WTC11 (cell line): ENCODE data around the gene LARP4B. TPM values are rescaled to one million over a fixed set of nuclear protein-coding genes. Genes with fewer than 3 reads are reported as not detected.

Source experiments
- ATAC-seq: fragments of 200-7000 bp; cut with Tn5 transposase; 2 replicates; pipeline ENCODE4 v1.10.0; 2021; ENCODE audit warnings: mild to moderate bottlenecking, moderate library complexity
- CTCF ChIA-PET: fragments of 300-600 bp; sonication (Branson Sonifier 250); formaldehyde crosslinking; loops from one replicate; lab custom pipeline; 2021; ENCODE audit warnings: antibody characterized with exemption; lab: Charles Lee
- POLR2A ChIA-PET: fragments of 350-600 bp; sonication (Branson Sonifier 250); formaldehyde crosslinking; loops from one replicate; lab custom pipeline; 2021; ENCODE audit warnings: antibody characterized with exemption; lab: Charles Lee
- DNase-seq: peaks from one replicate; pipeline ENCODE4 v3.0.0; 2021; ENCODE audit warnings: low spot score
- H3K27ac Mint-ChIP-seq: 2 replicates; pipeline ENCODE4 v1.8.0; 2021; ENCODE audit warnings: mixed read lengths
- H3K27me3 Mint-ChIP-seq: 2 replicates; pipeline ENCODE4 v1.8.0; 2021; ENCODE audit warnings: low read depth, mild to moderate bottlenecking, moderate library complexity, mixed read lengths
- H3K36me3 Mint-ChIP-seq: 2 replicates; pipeline ENCODE4 v1.8.0; 2021; ENCODE audit warnings: mixed read lengths
- H3K4me1 Mint-ChIP-seq: 2 replicates; pipeline ENCODE4 v1.8.0; 2022; ENCODE audit warnings: mixed read lengths
- H3K4me3 Mint-ChIP-seq: 2 replicates; pipeline ENCODE4 v1.8.0; 2021; ENCODE audit warnings: mild to moderate bottlenecking, moderate library complexity, mixed read lengths
- H3K9me3 Mint-ChIP-seq: 2 replicates; pipeline ENCODE4 v1.8.0; 2021; ENCODE audit warnings: mixed read lengths
- GABPB1 ChIP-seq: sonication (generic); formaldehyde crosslinking; IDR thresholded peaks from 2 replicates; pipeline ENCODE4 v1.8.1; 2023; ENCODE audit warnings: mild to moderate bottlenecking, missing genetic modification reagents
- GTF2I ChIP-seq: fragments of 250-450 bp; sonication (Bioruptor Pico); conservative IDR thresholded peaks from 2 replicates; pipeline ENCODE4 v1.4.0; 2021; ENCODE audit warnings: mild to moderate bottlenecking
- IRF2 ChIP-seq: sonication (generic); formaldehyde crosslinking; IDR thresholded peaks from 2 replicates; pipeline ENCODE4 v1.8.0; 2022; ENCODE audit warnings: low read depth, missing genetic modification reagents, borderline replicate concordance
- JAZF1 ChIP-seq: fragments of 250-450 bp; sonication (Bioruptor Pico); IDR thresholded peaks from 2 replicates; pipeline ENCODE4 v1.9.0; 2021; ENCODE audit warnings: moderate library complexity, mild to moderate bottlenecking, inconsistent platforms
- KAT7 ChIP-seq: sonication (generic); formaldehyde crosslinking; IDR thresholded peaks from 2 replicates; pipeline ENCODE4 v1.8.1; 2023; ENCODE audit warnings: missing genetic modification reagents, mild to moderate bottlenecking, borderline replicate concordance
- NR1H2 ChIP-seq: sonication (generic); formaldehyde crosslinking; IDR thresholded peaks from 2 replicates; pipeline ENCODE4 v1.9.0; 2021; ENCODE audit warnings: mild to moderate bottlenecking, moderate library complexity, missing genetic modification reagents
- SMAD3 ChIP-seq: sonication (generic); formaldehyde crosslinking; IDR thresholded peaks from 2 replicates; pipeline ENCODE4 v1.8.0; 2022; ENCODE audit warnings: missing genetic modification reagents, mild to moderate bottlenecking, borderline replicate concordance
- TCF7 ChIP-seq: sonication (generic); formaldehyde crosslinking; IDR thresholded peaks from 2 replicates; pipeline ENCODE4 v1.8.0; 2022; ENCODE audit warnings: mild to moderate bottlenecking, low read depth, missing genetic modification reagents, moderate library complexity
- ZNF138 ChIP-seq: sonication (generic); formaldehyde crosslinking; conservative IDR thresholded peaks from 2 replicates; pipeline ENCODE4 v1.8.1; 2022; ENCODE audit warnings: mild to moderate bottlenecking, moderate library complexity, missing genetic modification reagents
- ZNF317 ChIP-seq: sonication (generic); formaldehyde crosslinking; IDR thresholded peaks from 2 replicates; pipeline ENCODE4 v1.8.1; 2023; ENCODE audit warnings: low read depth, mild to moderate bottlenecking, moderate library complexity, missing genetic modification reagents, borderline replicate concordance
- total RNA-seq: library from RNA; stranded (reverse); gene quantifications from 3 replicates; pipeline ENCODE4 v1.2.3, GENCODE V29; 2021
- TF ChIP-seq, protein P1 (sequence below): sonication (generic); formaldehyde crosslinking; IDR thresholded peaks from 2 replicates; pipeline ENCODE4 v1.8.0; 2022; ENCODE audit warnings: mild to moderate bottlenecking, missing genetic modification reagents
- TF ChIP-seq, protein P2 (sequence below): sonication (generic); formaldehyde crosslinking; IDR thresholded peaks from 2 replicates; pipeline ENCODE4 v1.8.1; 2022; ENCODE audit warnings: mild to moderate bottlenecking, moderate library complexity, missing genetic modification reagents
- TF ChIP-seq, protein P3 (sequence below): fragments of 250-450 bp; sonication (Bioruptor Pico); IDR thresholded peaks from 2 replicates; pipeline ENCODE4 v1.8.0; 2021; ENCODE audit warnings: mild to moderate bottlenecking
- TF ChIP-seq, protein P4 (sequence below): sonication (generic); formaldehyde crosslinking; conservative IDR thresholded peaks from 2 replicates; pipeline ENCODE4 v1.8.1; 2022; ENCODE audit warnings: mild to moderate bottlenecking, missing genetic modification reagents
- TF ChIP-seq, protein P5 (sequence below): sonication (generic); formaldehyde crosslinking; IDR thresholded peaks from 2 replicates; pipeline ENCODE4 v1.8.0; 2022; ENCODE audit warnings: mild to moderate bottlenecking, missing genetic modification reagents

LARP4B gene
- total RNA-seq, 1 experiment from 2014 or later = 87.1 TPM

DNA sequence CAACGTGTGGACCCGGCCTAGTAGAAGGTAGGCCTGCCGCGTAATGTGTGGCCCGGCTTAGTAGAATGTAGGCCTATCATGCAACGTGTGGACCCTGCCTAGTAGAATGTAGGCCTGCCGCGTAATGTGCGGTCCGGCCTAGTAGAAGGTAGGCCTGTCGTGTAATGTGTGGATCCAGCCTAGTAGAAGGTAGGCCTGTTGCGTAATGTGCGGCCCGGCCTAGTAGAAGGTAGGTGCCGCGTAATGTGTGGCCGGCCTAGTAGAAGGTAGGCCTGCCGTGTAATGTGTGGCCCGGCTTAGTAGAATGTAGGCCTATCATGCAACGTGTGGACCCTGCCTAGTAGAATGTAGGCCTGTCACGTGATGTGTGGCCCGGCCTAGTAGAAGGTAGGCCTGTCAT, 44.8 kb upstream of the LARP4B start (continued):
- TF ChIP-seq, protein P1, sequence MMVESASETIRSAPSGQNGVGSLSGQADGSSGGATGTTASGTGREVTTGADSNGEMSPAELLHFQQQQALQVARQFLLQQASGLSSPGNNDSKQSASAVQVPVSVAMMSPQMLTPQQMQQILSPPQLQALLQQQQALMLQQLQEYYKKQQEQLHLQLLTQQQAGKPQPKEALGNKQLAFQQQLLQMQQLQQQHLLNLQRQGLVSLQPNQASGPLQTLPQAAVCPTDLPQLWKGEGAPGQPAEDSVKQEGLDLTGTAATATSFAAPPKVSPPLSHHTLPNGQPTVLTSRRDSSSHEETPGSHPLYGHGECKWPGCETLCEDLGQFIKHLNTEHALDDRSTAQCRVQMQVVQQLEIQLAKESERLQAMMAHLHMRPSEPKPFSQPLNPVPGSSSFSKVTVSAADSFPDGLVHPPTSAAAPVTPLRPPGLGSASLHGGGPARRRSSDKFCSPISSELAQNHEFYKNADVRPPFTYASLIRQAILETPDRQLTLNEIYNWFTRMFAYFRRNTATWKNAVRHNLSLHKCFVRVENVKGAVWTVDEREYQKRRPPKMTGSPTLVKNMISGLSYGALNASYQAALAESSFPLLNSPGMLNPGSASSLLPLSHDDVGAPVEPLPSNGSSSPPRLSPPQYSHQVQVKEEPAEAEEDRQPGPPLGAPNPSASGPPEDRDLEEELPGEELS (CRISPR knock-in tag) = no peak
- TF ChIP-seq, protein P2, sequence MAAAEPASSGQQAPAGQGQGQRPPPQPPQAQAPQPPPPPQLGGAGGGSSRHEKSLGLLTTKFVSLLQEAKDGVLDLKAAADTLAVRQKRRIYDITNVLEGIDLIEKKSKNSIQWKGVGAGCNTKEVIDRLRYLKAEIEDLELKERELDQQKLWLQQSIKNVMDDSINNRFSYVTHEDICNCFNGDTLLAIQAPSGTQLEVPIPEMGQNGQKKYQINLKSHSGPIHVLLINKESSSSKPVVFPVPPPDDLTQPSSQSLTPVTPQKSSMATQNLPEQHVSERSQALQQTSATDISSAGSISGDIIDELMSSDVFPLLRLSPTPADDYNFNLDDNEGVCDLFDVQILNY (CRISPR knock-in tag) = no peak
- no peak for TF ChIP-seq NR1H2

DNA sequence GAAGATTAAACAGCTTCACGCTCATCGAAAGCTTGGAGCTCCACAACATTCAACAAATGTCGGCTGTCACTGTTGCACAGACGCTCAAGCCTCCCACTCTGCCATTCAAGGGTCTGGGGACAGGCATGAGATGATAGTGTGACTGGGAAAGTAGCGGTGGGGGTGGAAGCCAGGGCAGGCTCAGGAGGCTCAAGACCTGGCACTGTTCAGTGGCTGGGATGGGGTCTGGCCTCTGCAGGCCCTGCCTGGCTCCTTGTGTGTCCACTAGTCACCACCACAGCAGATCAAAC, 43.2 kb upstream of the LARP4B start:
- Mint-ChIP-seq H3K27me3 (peaks cover 9% of the 10 kb centered on the region), H3K9me3 (peaks cover 37% of the 10 kb centered on the region), H3K4me3 (no peak overlapping the region), H3K4me1 (peaks cover 4% of the 10 kb centered on the region), H3K27ac (no peak overlapping the region), H3K36me3 (peaks cover 22% of the 10 kb centered on the region)
- DNase-seq = no peak
- TF ChIP-seq IRF2 (CRISPR knock-in tag) = no peak
- TF ChIP-seq, protein P2 (CRISPR knock-in tag) = no peak
- TF ChIP-seq GTF2I = no peak
- TF ChIP-seq KAT7 (CRISPR knock-in tag) = no peak
- TF ChIP-seq ZNF317 (CRISPR knock-in tag) = no peak
- TF ChIP-seq, protein P3, sequence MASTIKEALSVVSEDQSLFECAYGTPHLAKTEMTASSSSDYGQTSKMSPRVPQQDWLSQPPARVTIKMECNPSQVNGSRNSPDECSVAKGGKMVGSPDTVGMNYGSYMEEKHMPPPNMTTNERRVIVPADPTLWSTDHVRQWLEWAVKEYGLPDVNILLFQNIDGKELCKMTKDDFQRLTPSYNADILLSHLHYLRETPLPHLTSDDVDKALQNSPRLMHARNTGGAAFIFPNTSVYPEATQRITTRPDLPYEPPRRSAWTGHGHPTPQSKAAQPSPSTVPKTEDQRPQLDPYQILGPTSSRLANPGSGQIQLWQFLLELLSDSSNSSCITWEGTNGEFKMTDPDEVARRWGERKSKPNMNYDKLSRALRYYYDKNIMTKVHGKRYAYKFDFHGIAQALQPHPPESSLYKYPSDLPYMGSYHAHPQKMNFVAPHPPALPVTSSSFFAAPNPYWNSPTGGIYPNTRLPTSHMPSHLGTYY (CRISPR knock-in tag) = no peak
- no peak for ATAC-seq
- ChIA-PET POLR2A (interaction anchor here (1.3 kb wide), 1 partner anchor 13 kb away, joined by 4 read pairs; the partner anchor contains the start of gene GTPBP4), CTCF (no interaction called here)

DNA sequence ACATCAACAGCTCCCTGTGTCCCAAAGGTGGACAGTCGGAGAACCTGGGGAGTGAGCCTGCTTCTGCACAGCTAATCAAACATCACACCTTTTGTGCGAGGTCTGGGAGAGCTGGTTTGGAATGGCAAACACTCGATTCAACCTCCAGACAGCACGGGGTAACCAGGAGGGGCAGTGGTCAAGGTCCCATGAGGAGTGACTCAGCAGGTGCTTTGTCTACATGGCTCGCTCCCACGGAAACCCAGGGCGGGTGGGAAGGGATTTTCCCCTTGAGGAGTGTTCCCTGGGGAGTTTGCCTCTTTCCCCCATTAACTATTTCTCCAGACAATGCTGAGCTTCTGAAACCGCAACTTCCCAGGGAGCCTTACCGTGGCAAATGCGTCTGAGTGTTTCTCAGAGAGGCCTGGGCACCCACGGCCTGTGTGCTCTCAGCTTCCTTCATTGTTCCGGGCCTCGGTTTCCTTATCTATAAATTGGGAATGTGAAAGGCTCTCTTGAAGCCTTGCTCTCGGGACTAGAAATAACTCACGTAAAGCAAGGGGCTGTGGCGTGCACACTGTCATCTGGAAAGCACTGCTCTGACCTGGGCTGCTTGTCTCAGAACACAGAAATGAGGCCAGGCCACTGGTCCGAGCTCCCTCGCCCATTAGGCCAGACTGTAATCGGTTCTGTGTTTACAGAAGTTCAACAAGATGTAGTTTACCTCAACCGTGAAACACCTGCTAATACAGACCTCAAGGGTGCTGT, 42.7 kb upstream of the LARP4B start:
- TF ChIP-seq, protein P4, sequence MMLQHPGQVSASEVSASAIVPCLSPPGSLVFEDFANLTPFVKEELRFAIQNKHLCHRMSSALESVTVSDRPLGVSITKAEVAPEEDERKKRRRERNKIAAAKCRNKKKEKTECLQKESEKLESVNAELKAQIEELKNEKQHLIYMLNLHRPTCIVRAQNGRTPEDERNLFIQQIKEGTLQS (CRISPR knock-in tag) = no peak
- no peak for TF ChIP-seq ZNF138 (CRISPR knock-in tag)
- no peak for TF ChIP-seq SMAD3
- no peak for TF ChIP-seq TCF7 (CRISPR knock-in tag)
- TF ChIP-seq JAZF1 = no peak
- 0 out of 2 replicates have a peak, but pooled peaks have one; percentile 27 for TF ChIP-seq GABPB1 (CRISPR knock-in tag)
- TF ChIP-seq, protein P5, sequence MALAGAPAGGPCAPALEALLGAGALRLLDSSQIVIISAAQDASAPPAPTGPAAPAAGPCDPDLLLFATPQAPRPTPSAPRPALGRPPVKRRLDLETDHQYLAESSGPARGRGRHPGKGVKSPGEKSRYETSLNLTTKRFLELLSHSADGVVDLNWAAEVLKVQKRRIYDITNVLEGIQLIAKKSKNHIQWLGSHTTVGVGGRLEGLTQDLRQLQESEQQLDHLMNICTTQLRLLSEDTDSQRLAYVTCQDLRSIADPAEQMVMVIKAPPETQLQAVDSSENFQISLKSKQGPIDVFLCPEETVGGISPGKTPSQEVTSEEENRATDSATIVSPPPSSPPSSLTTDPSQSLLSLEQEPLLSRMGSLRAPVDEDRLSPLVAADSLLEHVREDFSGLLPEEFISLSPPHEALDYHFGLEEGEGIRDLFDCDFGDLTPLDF = no peak
- H3K27me3 Mint-ChIP-seq = peaks cover 9% of the 10 kb centered on the region
- H3K9me3 Mint-ChIP-seq = peaks cover 31% of the 10 kb centered on the region
- DNase-seq (no peak), ATAC-seq (no peak)
- H3K4me3 Mint-ChIP-seq = no peak overlapping the region
- H3K4me1 Mint-ChIP-seq = peaks cover 4% of the 10 kb centered on the region
- ChIA-PET CTCF (no interaction called here), POLR2A (interaction anchor here (1.3 kb wide), 1 partner anchor 14 kb away, joined by 4 read pairs; the partner anchor contains the start of gene GTPBP4)
- no peak overlapping the region for H3K27ac Mint-ChIP-seq
- peaks cover 17% of the 10 kb centered on the region for H3K36me3 Mint-ChIP-seq
